ENCODE results near the gene C7orf57. TPM values are rescaled to one million over a fixed set of nuclear protein-coding genes. Genes with fewer than 3 reads are reported as not detected.

Gene C7orf57
- polyA plus RNA-seq, 1 of the 3 experiments (the other 2 are of a cell fraction) = 0.41 TPM

DNA sequence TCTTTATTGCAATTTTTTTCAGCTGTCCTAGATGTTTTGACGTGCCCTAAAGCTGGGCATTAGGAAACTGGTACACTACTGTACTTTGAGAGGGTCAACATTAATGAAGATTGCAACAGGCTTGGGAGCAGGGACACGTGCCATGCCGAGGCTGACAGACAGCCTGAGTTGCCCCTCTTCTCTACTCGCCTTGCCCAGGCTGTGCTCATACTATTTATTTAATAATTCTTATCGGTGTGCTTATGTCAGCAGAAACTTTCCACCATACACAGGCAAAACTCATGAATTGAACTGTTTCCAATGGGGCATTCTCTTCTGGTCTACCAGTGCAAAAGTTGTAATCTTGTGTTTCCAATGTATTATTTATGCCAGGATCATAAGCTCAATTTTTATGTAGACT is 24.4 kb downstream of the C7orf57 start:
- Histone ChIP-seq H3F3A (replicated peaks; ENCODE audit: insufficient read depth) (no peaks in the 10 kb centered on the region), H3K36me3 (replicated peaks in 1 of 2; ENCODE audit: control insufficient read depth in 1 of 2, insufficient read depth in 2 of 2, low read length in 1 of 2) (peaks cover 0 to 5% of the 10 kb centered on the region in 2 experiments), H4K20me1 (ENCODE audit: insufficient read depth) (no peaks in the 10 kb centered on the region), H2AFZ (ENCODE audit: low read depth) (no peak overlapping the region), H3K9me3 (peaks cover 24% of the 10 kb centered on the region), H3K27ac (ENCODE audit: low read depth in 2 of 2, low read length in 1 of 2) (no peak overlapping the region), H3K4me2 (no peak overlapping the region), H3K79me2 (ENCODE audit: insufficient read depth) (no peaks in the 10 kb centered on the region), H3K4me1 (ENCODE audit: control insufficient read depth in 1 of 2, insufficient read depth in 2 of 2, low read depth in 1 of 2, low read length in 1 of 2) (no peaks in the 10 kb centered on the region), H3K9ac (no peak overlapping the region), H3K4me3 (ENCODE audit: low read depth in 2 of 2, low read length in 1 of 2) (no peak overlapping the region), H3K27me3 (ENCODE audit: insufficient read depth) (no peaks in the 10 kb centered on the region), H3K9me2 (no peaks in the 10 kb centered on the region)
- 65% methylated on average over 5 of the region's 5 CpGs for WGBS (ENCODE audit: low lambda C conversion rate)
- CTCF ChIA-PET = interaction anchor here (1.2 kb wide), 1 partner anchor 51 kb away, joined by 3 read pairs; no protein-coding TSS in a partner anchor
- no peak for DNase-seq
- TF ChIP-seq NFIC (IDR thresholded peaks at IDR 0.05; ENCODE audit: borderline replicate concordance) (no peak), RCOR1 (IDR thresholded peaks at IDR 0.05; ENCODE audit: low read length) (no peak), POLR2AphosphoS5 (IDR thresholded peaks at IDR 0.05; ENCODE audit: low read depth, low read length) (no peak), SIN3A (IDR thresholded peaks at IDR 0.05; ENCODE audit: borderline replicate concordance, low read depth, low read length) (no peak), MEF2A (IDR thresholded peaks at IDR 0.05; ENCODE audit: borderline replicate concordance, low read depth) (no peak), TEAD4 (IDR thresholded peaks at IDR 0.05; ENCODE audit: borderline replicate concordance, insufficient read depth) (no peak), GABPA (IDR thresholded peaks at IDR 0.05; ENCODE audit: low read depth) (no peak), ELF1 (IDR thresholded peaks at IDR 0.05) (no peak), EP300 (IDR thresholded peaks at IDR 0.05; ENCODE audit: borderline replicate concordance in 1 of 2, low read depth in 1 of 2, low read length in 1 of 2) (no peak)
- TF ChIP-seq, protein P1, sequence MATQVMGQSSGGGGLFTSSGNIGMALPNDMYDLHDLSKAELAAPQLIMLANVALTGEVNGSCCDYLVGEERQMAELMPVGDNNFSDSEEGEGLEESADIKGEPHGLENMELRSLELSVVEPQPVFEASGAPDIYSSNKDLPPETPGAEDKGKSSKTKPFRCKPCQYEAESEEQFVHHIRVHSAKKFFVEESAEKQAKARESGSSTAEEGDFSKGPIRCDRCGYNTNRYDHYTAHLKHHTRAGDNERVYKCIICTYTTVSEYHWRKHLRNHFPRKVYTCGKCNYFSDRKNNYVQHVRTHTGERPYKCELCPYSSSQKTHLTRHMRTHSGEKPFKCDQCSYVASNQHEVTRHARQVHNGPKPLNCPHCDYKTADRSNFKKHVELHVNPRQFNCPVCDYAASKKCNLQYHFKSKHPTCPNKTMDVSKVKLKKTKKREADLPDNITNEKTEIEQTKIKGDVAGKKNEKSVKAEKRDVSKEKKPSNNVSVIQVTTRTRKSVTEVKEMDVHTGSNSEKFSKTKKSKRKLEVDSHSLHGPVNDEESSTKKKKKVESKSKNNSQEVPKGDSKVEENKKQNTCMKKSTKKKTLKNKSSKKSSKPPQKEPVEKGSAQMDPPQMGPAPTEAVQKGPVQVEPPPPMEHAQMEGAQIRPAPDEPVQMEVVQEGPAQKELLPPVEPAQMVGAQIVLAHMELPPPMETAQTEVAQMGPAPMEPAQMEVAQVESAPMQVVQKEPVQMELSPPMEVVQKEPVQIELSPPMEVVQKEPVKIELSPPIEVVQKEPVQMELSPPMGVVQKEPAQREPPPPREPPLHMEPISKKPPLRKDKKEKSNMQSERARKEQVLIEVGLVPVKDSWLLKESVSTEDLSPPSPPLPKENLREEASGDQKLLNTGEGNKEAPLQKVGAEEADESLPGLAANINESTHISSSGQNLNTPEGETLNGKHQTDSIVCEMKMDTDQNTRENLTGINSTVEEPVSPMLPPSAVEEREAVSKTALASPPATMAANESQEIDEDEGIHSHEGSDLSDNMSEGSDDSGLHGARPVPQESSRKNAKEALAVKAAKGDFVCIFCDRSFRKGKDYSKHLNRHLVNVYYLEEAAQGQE (IDR thresholded peaks at IDR 0.05; ENCODE audit: low read depth, low read length) = no peak
- TF ChIP-seq, protein P2, sequence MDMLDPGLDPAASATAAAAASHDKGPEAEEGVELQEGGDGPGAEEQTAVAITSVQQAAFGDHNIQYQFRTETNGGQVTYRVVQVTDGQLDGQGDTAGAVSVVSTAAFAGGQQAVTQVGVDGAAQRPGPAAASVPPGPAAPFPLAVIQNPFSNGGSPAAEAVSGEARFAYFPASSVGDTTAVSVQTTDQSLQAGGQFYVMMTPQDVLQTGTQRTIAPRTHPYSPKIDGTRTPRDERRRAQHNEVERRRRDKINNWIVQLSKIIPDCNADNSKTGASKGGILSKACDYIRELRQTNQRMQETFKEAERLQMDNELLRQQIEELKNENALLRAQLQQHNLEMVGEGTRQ (IDR thresholded peaks at IDR 0.05; ENCODE audit: borderline replicate concordance, low read depth, low read length) = no peak
- POLR2A ChIA-PET = no interaction called here

DNA sequence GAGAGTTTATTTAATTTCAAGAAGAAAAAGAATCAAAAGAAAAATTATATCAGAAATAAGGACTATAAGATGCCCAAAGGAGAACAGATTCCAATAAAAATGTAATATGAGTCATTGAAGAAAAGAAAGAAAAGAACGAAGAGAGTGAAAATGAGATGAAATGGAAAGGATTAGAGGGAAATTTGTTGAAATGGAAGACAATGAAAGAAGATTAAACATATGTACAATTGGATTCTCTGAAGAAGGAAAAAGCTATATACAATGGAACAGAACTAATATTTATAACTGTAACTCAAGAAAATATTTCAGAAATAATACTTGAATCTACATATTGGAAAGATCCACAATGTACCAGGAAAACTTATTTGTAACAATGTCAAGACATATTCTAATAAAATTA is 28.6 kb downstream of the C7orf57 start:
- TF ChIP-seq RCOR1 (IDR thresholded peaks at IDR 0.05; ENCODE audit: low read length) (no peak), SMC3 (IDR thresholded peaks at IDR 0.05; ENCODE audit: low read depth, low read length) (no peak), YY1 (IDR thresholded peaks at IDR 0.05; ENCODE audit: low read depth) (no peak), RAD21 (IDR thresholded peaks at IDR 0.05; ENCODE audit: low read length) (no peak), FOXJ3 (CRISPR knock-in tag; IDR thresholded peaks at IDR 0.05) (no peak), TCF12 (IDR thresholded peaks at IDR 0.05) (no peak), CHD2 (IDR thresholded peaks at IDR 0.05; ENCODE audit: low read length, partially characterized antibody) (no peak), GABPA (IDR thresholded peaks at IDR 0.05; ENCODE audit: low read depth) (no peak)
- TF ChIP-seq, protein P1 (IDR thresholded peaks at IDR 0.05; ENCODE audit: low read depth, low read length) = no peak
- TF ChIP-seq, protein P3, sequence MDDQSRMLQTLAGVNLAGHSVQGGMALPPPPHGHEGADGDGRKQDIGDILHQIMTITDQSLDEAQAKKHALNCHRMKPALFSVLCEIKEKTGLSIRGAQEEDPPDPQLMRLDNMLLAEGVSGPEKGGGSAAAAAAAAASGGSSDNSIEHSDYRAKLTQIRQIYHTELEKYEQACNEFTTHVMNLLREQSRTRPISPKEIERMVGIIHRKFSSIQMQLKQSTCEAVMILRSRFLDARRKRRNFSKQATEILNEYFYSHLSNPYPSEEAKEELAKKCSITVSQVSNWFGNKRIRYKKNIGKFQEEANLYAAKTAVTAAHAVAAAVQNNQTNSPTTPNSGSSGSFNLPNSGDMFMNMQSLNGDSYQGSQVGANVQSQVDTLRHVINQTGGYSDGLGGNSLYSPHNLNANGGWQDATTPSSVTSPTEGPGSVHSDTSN (IDR thresholded peaks at IDR 0.05) = no peak
- no peaks in the 10 kb centered on the region for H3K27me3 ChIP-seq (ENCODE audit: insufficient read depth)
- no peaks in the 10 kb centered on the region for H3K9me2 ChIP-seq
- peaks cover 11% of the 10 kb centered on the region; the same call in 1 of the 2 replicates for H3K9me3 ChIP-seq
- no peaks in the 10 kb centered on the region for H4K20me1 ChIP-seq (ENCODE audit: insufficient read depth)
- no peaks in the 10 kb centered on the region for H3K36me3 ChIP-seq (replicated peaks in 1 of 2; ENCODE audit: control insufficient read depth in 1 of 2, insufficient read depth in 2 of 2, low read length in 1 of 2)
- H2AFZ ChIP-seq (ENCODE audit: low read depth) = 0 out of 2 replicates have a peak overlapping the region, but pooled peaks have one; percentile 5
- POLR2A ChIA-PET = interaction anchor here (0.7 kb wide), 1 partner anchor 60 kb away, joined by 3 read pairs; no protein-coding TSS in a partner anchor
- no peak overlapping the region for H3K27ac ChIP-seq (ENCODE audit: low read depth in 2 of 2, low read length in 1 of 2)
- WGBS (ENCODE audit: low lambda C conversion rate) = 11% methylated on average over 1 of the region's 1 CpG
- no peak overlapping the region for H3K4me2 ChIP-seq
- no peaks in the 10 kb centered on the region for H3K4me1 ChIP-seq (ENCODE audit: control insufficient read depth in 1 of 2, insufficient read depth in 2 of 2, low read depth in 1 of 2, low read length in 1 of 2)
- H3K79me2 ChIP-seq (ENCODE audit: insufficient read depth) = no peaks in the 10 kb centered on the region
- H3K4me3 ChIP-seq (ENCODE audit: low read depth in 2 of 2, low read length in 1 of 2) = no peak overlapping the region
- H3F3A ChIP-seq (replicated peaks; ENCODE audit: insufficient read depth) = no peaks in the 10 kb centered on the region
- no peak overlapping the region for H3K9ac ChIP-seq
- CTCF ChIA-PET = no interaction called here
- no peak for DNase-seq
